Activated CD4-positive, CD25-positive, alpha-beta regulatory T cell treated with anti-CD3 and anti-CD28 coated beads, Interleukin-2, amount 50 U/mL, for 16 hours (primary cell): Measurements from ENCODE around the gene RAI1.

ENCODE experiments used
- DNase-seq: peaks from one replicate; pipeline ENCODE4 v3.0.0-alpha.2; 2020; ENCODE audit warnings: low read depth, low spot score

RAI1 gene

DNA sequence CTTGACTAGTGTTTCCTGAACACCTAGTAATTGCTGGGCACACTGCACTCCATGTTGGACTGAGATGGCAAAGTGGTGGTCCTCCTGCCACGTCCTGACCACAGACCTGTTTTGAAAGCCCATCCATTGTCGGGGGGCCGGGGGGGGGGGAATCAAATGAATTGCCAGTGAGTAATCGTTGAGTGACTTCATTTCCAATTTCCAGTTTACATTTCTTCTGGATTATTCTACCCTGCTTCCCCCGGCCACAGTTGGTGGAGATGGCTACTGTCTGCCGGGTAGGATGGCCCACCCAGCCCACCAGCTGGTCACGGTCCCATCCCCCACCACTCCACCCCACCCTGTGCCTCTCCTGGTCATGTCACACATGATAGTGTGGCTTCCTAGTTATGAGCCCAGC, 18.2 kb downstream of the RAI1 start:
- DNase-seq, result no peak

DNA sequence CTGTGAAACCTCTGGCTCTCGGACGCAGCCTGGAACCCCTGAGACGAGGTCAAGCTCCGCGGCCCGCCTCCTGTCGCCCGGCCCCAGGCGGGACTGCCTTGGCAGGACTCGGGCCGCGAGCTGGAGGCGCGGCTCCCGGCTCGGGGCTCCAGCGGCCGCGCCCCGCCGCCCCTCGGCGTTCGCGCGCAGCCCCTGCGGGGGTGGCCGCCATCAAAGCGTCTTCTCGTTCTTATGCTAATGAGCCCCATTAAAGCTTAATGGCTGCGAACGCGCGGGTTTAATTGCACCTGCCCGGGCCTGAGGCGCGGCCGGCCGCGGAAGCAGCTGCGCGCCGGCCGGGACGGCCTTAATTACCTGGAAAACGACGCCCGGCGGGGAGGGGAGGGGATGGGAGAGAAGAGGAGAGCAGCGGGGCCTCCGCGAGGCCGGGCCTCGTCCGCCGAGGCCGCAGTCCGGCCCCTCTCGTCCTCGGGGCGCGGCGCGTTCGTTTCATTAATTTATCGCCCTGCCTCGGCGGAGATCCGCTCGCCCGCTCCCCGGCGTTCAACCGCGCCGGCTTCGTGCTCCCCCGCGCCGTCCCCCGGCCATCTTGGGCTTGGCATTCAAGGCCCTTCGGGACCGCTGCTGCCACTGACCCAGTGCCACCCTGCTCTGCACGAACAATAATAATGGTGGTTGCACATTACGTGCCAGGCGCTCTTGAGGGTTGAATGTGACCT, 19.2 kb downstream of the RAI1 start:
- DNase-seq, result no peak

DNA sequence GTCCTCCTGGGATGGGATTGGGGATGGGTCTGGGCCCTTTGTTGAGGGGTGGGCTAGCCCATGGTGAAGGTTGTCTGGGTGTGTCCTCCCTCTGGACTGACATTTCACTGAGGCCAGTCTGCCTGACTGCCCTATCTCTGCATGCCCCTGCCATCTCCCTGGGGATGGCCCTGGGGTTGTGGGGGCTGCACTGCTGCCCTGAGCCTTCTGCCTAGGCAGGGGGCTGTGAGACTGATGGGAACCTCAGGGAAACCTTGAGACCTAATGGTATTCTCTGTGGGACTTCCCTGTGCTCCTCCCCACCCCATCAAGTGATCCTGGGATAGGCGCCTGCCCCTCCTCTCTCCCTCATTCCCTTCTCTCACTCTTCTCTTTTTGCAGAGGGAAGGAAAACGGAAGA, 19.9 kb downstream of the RAI1 start:
- no peak for DNase-seq

DNA sequence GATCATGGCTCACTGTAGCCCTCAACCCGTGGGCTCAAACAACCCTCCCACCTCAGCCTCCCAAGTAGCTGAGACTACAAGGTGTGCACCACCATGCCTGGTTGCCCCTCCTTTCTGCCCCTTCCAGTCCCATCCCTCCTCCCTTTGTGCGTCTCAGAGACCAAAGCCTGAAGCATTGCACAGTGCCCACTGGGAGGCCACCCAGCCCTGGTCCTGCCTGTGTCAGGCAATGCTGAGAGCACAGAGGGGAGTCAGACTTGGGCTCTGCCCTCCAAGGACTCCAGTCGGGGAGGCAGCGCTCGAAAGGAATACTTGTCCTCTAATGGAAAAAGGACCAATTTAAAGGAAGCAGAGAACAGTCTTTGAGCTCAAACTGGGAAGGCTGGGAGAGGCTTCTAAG, 20.4 kb downstream of the RAI1 start:
- DNase-seq, result no peak

DNA sequence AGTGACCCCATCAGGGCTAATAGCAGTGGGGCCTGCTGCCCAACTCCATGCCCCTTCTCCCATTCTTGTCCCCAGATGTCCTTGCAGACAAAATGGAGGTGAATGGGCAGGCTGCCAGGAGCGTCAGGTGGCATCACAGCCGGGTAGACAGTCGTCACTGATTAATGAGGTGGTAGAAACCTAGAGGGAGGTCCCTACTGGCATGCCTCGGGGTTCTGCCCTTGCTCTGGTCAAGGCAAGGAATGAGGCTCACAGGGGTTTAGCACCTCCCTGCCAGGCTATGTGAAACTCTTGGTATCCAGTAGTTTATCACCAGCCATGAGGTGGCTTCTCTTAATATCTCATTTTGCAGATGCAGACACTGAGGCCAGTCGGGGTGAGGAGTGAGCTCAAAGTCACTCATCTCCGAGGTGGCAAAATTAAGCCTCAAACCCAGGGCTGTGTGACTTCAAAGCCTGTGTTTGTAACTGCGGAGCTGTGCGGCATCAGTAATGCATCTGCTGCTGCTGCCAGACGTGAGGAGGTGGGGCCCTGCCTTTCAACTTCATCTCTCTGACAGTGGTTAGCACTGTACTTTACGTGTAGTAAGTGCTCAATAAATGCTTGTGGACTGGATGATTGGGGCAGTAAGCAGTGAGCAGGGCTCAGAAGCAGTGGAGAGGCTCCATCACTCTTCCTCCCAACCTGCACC, 21.3 kb downstream of the RAI1 start:
- no peak for DNase-seq

DNA sequence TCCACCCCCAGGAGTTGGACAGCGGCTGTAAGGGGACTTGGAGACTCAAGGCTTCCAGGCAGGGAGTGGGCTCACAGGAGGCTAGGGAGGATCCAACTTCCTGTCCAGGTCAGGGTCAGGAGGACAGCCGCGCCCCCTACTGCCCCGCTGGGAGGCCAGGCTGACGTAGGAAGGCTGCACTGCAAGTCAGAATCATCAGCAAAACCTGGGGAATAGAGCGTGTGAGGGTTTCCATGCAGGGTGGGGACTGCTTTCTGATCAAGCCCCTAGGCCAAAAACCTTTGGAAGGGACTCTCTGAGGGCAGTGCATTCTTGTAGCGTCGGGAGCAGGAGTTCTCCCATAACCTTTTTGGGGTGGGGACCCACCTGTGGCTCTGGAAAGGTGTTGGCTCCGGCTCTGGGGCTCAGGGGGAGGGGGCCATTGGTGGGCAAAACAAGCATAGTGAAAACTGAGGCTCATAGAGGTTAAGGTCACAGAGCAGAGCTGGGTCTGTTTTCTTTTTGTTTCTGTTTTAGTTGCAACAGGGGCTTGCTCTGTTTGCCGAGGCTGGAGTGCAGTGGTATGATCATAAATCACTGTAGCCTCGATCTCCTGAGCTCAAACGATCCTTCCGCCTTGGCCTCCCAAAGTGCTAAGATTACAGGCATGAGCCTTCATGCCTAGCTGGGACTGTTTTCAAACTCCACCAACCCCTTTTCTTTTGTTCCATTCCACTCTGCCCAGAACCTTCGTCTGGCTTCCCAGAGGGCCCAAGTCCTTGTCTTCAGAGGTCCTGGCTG, 22.1 kb downstream of the RAI1 start:
- DNase-seq, result no peak

DNA sequence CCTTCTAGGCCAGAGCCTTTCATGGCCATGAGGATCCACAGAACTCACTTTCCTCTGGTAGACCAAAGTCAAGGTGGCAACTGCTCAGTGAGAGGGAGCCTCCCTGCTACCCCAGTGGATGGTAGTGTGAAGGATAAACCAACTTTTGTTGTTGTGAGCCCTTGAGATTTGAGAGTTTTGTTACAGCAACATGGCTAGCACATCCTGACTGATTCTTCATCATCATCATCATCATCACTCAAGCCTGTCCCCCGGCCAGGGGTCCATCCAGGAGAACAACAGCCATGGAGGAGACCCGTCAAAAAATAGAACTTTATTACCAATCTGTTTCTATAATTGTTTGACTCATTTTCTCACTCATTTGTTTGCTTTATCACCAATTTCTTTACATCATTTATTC, 23.7 kb downstream of the RAI1 start:
- no peak for DNase-seq

DNA sequence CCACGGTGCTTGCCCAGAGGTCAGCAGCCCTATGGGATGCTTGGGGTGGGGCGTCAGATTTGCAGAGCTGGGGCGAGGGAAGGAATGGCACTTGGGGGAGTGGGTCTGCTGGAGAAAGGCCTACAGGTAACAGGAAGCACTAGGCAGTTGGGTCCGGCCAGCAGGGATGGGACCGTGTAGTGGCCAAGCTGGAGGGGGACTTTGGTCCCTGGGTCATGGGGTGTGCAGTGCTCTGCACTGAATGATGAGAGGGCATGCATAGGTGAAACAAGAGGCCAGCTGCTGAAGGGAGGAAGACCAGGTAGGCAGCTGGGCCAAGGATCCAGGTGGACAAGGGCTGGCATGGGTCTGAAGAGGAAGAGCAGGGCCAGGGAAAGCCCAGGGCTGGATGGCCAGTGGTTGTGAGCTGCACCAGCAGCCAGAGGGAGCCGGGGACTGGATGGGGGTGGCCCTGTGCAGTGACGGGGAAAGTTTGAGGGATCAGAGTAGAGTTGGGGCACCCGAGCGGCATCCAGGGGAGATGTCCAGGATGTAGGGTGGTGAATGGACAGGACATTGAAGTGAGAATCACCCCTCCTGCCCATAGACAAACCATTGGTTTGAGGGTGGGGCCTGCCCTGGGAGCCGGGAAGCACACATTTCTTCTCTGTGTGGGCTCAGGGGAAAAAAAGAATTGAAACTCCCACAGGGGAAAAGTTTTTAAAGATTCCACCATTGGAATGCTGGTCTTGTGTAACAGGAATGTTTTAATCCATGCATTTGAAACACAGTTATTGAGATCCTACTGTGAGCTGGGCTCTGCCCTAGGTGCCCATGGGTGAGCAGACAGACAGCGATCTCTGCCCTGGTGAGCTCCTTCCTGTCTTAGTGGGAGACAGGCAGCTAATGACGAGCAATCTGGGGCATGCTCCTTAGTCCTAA, 25.1 kb downstream of the RAI1 start:
- no peak for DNase-seq

DNA sequence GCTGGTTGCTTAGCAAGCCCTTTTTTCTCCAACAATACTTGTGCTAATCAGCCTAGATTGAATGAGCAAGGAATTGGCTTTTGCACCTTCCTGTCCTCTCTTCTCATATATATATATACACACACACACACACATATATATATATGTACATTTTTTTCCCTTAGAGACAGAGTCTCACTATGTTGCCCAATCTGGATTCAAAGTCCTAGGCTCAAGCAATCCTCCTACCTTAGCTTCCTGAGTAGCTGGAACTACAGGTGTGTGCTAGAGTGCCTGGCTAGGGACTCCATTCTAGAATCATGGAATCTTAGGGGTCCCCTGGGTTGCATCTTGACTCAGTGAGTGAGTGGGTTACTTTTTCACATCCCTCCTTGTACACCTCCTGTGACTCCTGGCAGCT, 27.0 kb downstream of the RAI1 start:
- DNase-seq, result no peak

DNA sequence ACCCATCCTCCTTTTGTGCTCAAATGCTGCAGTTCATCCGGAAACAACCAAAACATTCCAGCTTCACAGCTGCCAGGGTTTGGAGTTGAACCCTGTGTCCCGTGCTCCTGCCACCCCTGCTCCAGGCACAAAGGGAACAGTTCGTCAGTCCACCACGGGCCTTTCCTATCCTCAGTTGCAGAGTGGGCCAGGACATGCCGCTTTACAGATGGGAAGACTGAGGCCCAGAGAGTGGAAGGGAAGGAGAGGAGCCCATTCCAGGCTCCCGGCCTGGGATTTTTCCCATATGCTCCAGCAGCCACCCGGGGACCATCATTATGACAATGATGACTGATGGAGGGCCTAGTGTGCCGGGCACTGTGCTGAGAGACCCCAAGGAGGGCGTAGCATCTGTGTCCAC, 27.6 kb downstream of the RAI1 start:
- no peak for DNase-seq

DNA sequence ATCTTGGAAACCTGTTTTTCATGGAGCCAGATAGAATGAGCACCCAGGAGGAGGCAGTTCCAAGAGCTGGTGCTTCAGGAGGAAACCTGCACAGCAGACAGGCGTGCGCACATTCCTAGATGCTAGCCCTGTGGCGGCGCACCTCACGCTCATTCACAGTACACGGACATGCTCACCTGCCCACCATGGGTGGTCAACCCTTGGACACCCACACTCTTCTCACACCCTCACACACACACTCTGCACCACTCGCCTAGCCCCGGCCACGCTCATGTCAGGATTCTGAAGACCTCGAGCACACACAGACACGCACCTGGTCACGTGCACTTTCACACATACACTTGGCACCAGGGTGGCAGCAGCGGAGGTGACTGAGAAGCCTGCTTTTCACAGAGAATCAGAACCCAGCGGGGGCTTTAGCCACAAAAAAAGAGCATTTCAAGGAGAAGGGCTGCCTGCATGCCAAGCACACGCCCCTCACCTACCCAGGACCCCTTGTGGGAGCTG, 28.6 kb downstream of the RAI1 start:
- DNase-seq, result no peak

DNA sequence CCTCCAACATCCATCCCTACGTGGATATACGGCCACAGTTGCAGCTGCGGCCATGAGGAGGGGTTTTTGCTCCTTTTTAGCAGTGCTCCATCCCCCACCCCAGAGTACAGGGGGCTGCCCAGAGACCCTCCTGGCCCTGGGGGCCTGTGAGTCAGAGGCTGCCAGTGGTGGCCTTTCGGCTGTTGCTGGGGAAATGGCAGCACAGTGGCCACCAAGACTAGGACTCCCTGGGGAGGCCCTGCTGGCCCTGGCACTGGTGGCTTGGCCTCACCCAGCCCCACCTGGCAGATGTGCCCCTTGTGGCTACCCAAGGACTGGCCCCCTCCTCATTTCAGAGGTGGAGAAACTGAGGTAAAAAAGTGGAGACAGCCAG, 29.1 kb downstream of the RAI1 start:
- no peak for DNase-seq

DNA sequence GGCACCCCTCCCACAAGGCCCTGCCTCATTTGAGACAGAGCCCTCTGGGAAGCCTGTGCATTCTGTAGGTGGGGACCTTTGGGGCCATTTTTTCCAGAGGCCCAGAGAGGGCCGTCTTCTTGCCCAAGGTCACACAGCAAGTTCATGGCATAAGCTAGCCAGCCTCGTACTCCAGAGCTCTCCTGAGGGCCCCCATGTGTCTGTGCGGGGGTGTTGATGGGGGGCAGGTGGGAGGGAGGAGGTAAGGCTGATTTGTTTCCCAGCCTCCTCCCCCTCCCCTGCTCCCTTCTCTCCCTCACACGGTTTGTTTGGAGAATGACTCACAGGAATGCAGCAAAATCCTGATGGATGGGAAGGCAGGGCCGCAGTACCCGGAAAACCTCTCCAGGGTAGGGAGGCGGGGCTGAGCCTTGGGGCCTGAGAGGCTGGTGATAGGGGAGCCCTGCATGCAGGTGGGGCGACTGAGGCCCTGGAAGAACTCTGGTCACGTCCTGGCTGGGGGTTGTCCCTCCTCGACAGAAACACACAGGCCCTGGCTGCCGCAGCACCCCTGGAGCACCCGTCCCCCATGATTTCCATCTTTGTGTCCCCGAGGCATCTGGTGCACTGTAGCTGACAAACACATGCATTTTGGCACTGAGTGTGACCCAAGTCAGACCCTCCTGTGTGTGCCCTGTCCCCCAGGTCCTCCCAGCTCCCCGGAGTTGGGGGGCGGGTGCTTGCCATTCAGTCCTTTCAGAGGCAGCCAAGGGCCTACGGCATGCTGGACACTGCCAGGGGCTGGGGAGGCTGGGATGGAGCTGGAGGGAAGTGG, 29.7 kb downstream of the RAI1 start:
- DNase-seq, result no peak

DNA sequence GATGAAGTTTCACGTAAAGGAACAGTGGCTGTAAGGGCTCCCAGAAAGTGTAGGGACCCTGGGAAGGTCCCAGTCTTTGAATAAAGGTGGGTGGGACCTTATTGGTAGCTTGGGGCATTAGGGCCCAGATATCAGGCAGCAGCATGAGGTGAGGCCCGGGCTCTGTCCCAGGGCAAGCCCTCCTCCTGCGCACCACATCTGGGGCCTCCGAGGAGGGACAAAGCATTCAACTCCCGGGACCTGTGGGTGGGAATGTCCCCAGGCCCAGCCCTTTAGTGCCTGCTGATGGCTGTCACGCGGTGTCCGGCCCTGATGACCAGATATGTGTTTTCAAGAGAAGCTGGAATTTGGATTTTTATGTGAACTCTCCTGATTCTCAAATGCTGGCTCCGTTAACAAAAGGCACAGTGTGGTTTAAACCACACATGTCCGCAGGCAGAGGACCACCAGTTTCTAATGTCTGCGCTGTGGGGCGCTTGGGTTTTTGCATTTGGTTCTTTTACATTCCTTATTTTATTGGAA, 30.4 kb downstream of the RAI1 start:
- no peak for DNase-seq

DNA sequence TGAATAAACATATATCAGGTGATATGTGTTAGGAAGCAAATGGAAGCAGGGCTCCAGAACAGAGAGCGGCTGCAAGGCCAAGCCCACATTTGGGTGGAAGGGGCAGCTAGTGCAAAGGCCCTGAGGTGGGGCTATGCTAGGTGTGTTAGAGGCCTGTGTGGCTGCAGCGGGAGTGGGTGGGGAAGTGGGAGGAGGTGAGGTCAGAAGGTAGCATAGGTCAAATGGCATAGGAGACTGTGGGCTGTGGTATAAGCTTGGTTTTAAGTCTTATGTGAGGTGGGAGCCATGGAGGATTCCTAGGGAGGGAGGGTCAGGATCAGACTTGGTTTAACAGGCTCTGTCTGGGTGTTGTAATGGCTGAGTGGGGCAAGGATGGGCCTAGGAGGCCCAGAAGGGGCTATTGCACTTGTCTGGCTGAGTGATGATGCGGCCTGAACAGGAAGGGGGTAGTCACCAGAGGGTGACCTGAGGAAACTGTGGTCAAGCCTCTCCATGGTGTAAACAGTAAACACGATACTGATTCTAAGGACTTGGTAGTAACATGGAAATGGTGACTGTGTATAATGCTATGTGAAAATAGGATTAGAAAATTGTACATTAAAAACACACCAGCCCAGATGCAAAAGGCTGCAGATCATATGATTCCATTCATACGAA, 31.1 kb downstream of the RAI1 start:
- DNase-seq, result no peak

DNA sequence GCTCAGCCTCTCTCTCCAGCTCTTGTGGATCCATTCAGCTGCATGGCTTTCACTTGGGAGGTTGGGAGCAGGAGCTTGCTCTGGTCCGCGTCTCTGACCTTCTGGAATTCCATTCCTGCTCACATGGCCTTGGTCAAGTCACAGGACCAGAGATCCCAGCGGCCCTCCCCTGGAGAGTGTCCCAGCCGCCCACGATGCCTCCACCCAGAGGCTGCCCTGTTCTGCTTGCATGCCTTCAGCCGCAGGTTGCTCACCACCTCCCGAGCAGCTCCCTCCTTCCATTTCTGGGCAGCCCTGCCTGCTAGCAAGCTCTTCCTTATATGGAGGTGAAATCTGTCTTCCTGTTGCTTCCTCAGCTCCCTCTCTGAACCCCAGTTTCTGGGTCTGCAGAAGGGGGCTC, 32.6 kb downstream of the RAI1 start:
- DNase-seq, result no peak

DNA sequence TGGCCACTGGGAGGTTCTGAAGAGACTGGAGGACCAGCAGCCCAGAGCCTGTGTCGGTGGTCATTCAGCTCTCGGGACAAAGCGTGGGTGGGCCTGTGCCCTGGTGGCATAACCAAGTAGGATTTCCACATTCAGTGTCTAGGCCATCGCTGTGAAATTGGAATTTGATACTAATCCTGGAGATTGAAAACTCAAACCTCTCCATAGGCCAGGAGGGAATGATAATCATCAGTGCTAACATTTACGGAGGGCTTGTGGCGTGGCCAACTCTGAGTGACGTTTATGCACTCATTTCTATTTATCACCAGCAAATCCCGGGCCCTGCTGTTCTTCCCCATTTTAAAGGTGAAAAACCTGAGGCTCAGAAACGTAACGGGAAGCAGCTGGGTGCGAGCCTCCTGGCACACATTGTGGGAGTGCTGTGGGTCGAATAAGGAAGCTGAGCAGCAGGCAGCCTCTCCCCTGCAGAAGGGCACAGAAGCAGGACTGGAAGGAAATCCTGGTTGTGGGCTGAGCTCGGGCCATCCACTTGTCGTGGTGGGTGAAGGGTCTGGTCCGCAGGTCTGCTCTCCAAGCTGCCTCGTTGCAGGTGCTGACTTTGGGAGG, 33.1 kb downstream of the RAI1 start:
- DNase-seq, result no peak

DNA sequence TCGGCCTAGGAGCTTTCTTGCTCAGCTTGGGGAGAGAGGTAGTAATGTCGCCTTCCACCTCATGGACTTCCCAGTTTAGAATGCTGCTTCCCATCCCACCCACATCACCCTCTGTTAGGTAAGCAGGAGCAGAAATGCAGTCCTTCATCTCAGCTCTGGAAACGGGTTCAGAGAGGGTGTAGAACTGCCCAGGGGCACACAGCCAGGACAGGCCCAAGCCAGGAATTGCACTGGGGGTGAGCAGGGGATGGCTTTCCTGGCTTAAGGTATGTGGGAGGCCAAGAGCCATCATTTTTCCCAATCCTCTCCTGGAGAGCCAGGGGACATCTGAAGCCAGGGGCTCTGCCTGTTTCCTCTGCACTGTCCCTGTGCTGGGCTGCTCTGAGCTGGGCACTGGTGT, 33.6 kb downstream of the RAI1 start:
- DNase-seq, result no peak

DNA sequence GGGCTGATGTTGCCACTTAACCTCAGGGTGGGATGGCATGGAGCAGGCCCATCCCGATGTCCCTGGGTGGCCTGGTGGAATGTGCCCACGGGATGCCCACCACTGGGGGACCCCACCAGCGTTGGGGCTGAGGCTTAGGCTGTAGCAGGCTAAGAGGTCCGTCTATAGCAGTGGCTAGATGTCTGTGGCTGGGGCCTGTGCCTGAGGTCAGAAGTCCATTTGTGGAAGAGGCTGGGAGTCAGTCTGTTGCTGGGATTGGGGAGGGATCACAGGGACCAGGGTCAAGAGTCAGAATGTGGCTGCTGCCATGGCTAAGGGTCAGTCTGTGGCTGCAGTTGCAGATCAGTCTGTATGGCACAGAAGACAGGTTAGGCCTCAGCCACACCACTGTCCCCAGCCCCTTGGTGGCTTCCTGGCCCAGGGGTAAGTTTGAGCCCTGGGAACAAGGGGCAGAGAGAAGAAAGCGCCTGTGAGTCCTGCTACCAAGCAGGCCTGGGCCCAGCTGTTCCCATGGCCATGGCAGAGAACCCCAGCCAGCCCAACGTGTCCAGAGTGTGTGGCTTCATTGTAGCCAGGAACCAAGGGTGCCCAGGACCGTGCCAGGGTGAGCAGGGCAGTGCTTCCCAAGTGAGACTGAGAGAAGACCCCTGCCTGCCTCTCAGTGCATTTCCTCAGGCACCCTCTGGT, 35.7 kb downstream of the RAI1 start:
- DNase-seq, result no peak
